Measurements from ENCODE around the gene P2RY11.

Gene P2RY11

DNA sequence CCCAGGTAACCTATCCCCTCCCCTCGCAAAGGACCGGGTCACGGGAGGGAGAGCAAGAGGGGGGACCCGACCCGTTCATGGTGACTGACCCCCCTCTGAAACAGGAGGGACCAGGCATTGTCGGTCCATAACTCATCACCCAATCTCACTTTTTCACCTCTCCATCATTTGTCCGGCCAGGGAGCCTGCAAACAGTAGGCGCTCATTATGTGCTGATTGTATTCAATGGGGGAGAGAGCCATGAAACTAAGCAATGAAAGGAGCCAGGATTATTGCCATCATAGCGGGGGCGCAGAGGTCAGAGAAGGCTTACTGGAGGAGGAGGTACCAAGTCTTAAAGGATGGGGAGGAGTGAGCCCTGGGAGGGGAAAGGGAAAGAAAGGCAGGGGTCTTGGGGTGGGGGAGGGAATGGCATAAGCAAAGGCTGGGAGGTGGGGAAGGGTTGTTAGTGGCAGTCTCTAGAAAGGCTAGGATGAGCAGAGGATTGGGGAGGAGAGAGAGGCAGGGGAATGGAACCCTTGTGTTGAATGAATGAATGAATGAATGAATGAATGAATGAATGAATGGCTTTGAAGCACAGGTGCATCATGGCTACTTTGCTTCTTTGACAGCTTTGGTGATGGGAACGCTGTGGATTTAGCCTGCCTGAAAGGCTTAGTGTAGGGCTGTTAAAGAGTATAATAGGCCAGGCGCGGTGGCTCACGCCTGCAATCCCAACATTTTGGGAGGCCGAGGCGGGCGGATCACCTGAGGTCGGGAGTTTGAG lies 24.0 kb upstream of the P2RY11 start:
- no peak overlapping the region for H3K27ac ChIP-seq
- TF ChIP-seq ZFX (IDR thresholded peaks at IDR 0.05) (no peak), CTCF (conservative IDR thresholded peaks at IDR 0.05) (no peak)

GRCh38 chr19:10088949-10089554 lies 22.4 kb upstream of the P2RY11 start:
- TF ChIP-seq CTCF (conservative IDR thresholded peaks at IDR 0.05): no peak
- TF ChIP-seq ZFX (IDR thresholded peaks at IDR 0.05): no peak
- H3K27ac ChIP-seq: no peak overlapping the region

GRCh38 chr19:10089801-10090375 lies 21.6 kb upstream of the P2RY11 start:
- TF ChIP-seq CTCF (conservative IDR thresholded peaks at IDR 0.05) (no peak), ZFX (IDR thresholded peaks at IDR 0.05) (no peak)
- H3K27ac ChIP-seq: no peak overlapping the region

DNA sequence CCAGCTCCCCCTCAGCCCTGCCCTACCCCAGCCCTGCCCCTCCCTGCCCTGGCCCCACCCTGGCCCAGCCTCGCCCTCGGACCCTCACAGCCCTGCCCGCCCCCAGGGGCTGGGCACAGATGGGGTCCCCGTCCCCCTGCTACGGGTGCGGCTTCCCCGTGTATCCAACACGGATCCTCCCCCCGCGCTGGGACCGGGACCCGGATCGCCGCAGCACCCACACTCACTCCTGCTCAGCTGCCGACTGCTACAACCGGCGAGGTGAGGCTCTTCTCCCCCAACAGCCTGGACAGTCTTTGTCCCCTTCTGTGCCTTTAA lies 20.2 kb upstream of the P2RY11 start:
- TF ChIP-seq ZFX (IDR thresholded peaks at IDR 0.05) (no peak), CTCF (conservative IDR thresholded peaks at IDR 0.05) (no peak)
- no peak overlapping the region for H3K27ac ChIP-seq

GRCh38 chr19:10091895-10092641 lies 19.4 kb upstream of the P2RY11 start:
- no peak overlapping the region for H3K27ac ChIP-seq
- no peak for TF ChIP-seq CTCF (conservative IDR thresholded peaks at IDR 0.05)
- TF ChIP-seq ZFX (IDR thresholded peaks at IDR 0.05): no peak

- no peak for TF ChIP-seq CTCF (conservative IDR thresholded peaks at IDR 0.05)
- no peak for TF ChIP-seq ZFX (IDR thresholded peaks at IDR 0.05)
- H3K27ac ChIP-seq: no peak overlapping the region
These were observed 18.7 kb upstream of the P2RY11 start for GRCh38 chr19:10092648-10093294.

Measured in C4-2B (cell line).